Dermis microvascular lymphatic vessel endothelial cell (primary cell): ENCODE measurements around the gene SRMS. TPM values are rescaled to one million over a fixed set of nuclear protein-coding genes. Genes with fewer than 3 reads are reported as not detected.

Source experiments
- DNase-seq, 2 donors: peaks; one replicate each; pipeline versions ENCODE4 v3.0.0 to v3.0.0-alpha.2; 2010; ENCODE audit warnings: low read depth in 2 of 2
- total RNA-seq: library from RNA; depleted of rRNA; stranded (reverse); fragments of >200 nt; gene quantifications from 2 replicates; pipeline ENCODE4 v1.2.1, GENCODE V29; 2014

The SRMS gene
- total RNA-seq = not detected in 2 replicates

GRCh38 chr20:63547725-63548480, at the start of gene SRMS:
TSS of gene SRMS (minus strand) at chr20:63547749. CDS start at chr20:63547463, 286 bp downstream.
- no peak for DNase-seq

- no peak for DNase-seq
Observed at GRCh38 chr20:63596423-63596822, 48.9 kb upstream of the SRMS start.

- no peak for DNase-seq
Observed at GRCh38 chr20:63595416-63596127, 48.0 kb upstream of the SRMS start.

DNA sequence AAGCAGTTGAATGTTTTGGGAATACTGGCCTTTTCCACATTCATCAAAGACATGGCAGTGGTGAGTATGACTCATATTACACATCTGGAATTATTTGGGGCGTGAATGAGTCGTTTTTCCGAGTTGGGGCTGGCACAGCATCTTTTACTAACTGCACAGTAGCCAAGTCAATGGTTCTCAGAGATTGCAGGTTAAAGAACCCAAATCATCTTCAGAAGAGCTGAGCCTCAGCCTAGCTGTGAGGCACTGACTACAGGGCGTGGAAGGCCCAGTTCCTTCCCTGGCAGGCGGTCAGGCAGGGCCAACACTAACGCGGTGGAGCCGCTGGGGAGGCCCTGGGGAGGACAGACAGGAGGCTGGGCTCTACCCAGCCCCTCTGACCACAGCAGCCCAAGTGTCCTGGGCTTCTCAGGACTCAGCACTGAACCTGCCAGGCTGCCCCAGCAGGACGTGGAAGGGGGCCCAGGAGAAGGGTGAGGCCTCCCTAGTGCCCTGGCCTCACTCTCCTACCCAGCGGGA, 46.6 kb upstream of the SRMS start:
- DNase-seq = no peak

- DNase-seq = no peak
Observed at GRCh38 chr20:63592661-63593060, 45.1 kb upstream of the SRMS start.

DNA sequence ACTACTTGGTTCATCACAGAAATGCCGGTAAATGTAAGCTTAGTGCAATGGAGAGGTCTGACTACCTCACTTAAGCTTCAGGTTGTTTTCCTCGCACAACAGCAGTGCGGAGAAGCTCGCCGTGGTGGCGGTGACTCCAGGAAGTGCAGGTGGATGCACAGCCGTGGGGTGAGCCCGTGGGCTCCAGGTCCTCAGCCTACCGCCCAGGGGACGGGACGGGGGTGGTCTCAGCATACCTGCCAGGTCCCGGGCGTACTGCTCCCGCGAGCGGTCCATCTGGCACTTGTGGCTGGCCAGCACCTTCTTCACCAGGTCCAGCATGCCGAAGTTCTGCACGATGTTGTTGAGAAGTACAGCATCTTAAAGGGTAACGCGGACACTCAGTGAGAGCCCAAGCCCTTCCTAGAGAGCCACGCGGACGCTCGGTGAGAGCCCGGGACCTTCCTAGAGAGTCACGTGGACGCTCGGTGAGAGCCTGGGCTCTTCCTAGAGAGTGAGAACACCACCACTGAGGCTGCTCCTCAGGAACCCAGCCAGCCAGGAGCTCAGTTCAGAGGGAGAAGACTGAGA, 44.3 kb upstream of the SRMS start:
- DNase-seq = no peak

DNA sequence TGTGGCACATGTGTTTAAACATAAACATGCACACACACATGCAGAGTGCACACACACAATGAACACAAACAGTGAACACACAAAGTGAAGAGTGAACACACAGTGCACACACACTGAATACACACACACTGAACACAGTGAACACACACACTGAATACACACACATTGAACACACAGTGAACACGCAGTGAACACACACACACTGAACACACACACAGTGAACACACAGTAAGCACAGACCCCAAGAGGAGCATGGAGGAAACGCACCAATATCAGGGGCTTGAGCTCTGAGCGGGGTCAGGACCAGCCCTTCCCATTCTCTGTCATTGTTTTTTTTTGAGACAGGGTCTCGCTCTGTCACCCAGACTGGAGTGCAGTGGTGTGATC, 43.6 kb upstream of the SRMS start:
- no peak for DNase-seq

DNA sequence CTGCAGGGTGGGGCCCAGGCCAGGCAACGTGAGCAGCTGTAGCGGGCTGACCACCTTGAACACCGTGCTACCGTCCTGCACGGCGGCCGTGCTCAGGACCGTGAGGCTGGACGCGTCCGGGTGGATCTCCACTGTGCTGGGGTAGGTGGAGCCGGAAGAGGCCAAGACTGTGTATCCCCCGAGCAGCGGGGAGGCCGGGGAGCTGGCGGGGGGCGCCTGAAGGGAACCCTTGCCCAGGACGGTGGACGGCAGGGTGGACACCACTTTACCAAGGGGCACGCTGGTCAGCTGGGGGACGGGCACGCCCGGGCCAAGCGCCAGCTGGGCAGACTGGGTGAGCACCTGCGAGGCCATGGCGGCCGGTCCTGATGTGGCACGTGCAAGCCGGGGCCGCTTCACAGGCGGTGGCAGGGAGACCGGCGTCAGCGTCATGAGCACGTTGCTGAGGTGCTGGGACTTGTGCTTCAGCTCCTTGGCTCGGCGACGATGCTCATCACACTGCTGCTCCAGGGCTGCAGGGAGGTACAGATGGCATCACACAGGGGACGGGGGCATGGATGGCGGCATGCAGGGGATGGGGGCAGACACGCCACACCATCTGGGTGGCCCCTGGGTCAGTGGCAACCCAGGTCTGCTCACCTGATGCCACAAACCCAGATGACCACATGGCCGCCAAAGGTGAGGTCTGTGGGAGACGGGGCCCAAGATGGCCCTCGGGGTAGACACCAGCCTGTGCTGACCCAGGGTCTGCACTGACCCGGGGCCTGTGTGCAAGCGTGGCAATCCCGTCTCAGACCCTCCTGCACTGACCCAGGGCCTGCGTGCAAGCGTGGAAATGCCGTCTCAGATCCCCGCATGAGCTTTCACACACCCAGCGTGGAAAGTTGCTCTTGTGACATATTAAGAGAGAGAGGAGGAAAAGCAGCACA, 42.9 kb upstream of the SRMS start:
- no peak for DNase-seq

- no peak for DNase-seq
Observed at GRCh38 chr20:63589261-63590217, 42.0 kb upstream of the SRMS start.

GRCh38 chr20:63588641-63589041, 41.1 kb upstream of the SRMS start:
- no peak for DNase-seq

DNA sequence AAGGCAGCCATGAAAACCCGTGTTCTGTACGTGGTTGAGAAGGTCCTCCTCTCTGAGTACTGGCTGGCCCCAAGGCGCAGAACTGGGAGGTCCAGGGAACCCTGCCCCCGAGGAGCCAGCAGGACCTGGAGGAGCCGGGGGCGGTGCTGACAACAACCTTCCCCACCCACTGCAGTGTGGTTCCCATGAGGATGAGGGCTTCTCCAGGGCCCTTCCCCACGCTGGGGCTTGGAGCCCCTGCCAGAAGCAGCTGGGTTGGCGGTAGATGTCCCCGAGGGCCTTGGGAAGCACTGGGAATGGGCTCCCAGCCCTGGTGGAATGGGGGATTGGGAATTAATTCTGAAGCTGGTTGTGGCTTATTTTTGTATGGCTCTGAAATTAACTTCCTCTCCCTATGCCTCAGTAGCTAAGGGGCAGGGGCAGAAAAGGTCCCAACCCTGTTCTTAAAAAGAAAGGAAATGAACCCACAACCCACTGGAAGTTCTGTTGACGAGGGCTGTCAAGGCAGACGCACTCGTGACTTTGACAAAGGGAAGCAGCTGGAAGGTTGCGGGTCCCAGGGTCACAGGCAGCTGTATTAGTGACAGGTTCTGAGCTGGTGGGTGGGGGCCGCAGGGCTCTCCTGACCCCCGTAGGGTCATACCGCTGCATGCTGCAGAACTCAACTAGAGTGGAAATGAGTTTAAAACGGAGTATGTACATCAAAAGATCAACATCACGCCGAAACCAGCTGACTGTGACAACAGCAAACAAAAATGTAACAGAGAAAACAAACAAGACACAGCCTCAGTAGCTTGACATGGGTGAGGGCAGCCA, 40.4 kb upstream of the SRMS start:
- DNase-seq = peak; percentile 29 to 32

DNA sequence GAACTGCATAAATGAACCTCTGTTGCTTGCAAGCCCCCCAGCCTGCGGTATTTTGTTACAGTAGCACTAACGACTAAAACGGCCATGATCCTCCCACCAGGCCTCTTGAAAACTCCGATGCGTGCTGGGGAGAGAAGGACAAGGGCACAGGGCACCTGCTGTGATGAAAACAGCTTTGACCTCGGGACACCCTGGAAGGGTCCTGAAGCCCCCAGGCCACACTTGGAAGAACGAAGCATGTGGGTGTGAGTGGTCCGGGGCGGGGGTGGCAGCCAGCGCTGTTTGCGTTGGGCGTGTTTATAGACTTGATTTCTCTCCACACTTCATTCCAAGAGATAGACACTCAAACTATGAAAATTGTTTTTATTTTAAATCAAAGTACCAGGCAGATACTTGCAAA, 39.7 kb upstream of the SRMS start:
- no peak for DNase-seq

- no peak for DNase-seq
Observed at GRCh38 chr20:63586797-63587196, 39.2 kb upstream of the SRMS start.

DNA sequence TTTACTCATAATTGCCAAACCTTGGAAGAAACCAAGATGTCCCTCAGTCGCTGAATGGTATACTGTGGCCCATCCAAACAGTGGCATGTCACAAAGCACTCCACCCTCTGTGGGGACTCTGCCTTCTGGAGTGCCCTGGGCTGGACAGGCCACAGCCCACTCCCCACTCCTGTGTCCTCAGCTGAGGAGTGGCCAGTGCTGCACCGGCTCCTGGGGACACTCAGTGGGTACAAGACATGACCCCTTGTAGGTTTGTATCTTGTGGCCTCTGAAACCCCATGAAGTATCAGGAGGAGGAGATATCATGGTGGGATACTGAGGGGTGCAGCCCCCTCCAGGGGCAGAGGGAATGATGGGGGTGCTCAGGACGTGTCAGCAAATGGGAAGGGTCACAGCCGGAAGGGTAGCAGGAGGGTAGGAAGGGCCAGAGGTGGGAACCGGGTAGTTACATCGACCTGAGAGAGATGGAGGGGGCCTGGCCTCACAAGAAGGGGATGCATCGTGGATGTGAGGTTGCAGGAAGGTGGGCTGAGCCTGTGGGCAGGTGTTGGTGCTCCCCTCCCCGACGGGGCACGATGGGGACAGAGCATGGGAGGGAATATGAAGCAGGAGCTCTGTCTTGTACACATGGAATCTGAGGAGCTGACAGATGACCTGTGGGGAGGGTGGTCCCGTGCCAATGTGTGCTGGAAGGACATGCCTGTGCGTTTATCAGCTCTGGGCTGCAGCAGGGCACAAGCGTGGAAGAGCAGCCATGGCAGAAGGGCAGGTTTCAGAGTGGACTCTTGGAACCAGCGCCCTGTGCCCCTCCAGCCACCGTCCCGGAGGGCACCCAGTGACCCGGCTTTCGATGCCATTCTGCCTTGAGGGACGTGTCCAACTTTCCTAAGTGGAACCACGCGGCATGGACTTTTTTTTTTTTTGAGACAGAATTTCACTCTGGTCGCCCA, 38.3 kb upstream of the SRMS start:
- DNase-seq = no peak

DNA sequence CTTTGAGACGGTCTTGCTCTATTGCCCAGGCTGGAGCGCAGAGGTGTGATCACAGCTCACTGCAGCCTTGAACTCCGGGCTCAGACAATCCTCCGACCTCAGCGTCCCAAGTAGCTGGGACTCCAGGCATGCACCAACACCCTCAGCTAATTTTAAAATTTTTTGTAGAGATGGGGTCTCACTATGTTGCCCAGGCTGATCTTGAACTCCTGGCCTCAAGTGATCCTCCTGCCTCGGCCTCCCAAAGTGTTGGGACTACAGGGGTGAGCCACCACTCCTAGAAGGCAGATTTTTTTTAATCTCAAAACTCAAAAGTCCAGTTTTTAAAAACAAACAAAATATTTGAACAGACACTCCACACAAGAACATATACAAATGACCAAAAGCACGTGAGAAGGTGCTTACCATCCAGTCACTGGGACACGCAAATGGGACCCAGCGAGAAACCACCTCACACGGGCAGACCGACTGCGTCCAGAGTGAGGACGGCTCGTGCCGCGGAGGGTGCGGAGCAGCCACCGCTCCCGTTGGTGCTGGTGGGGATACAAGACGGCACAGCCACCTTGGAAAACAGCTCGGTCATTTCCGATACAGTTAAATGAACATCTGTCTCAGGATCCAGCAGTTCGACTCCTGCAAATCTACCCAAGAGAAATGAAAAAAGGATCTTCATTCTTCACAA, 35.0 kb upstream of the SRMS start:
- DNase-seq = no peak

DNA sequence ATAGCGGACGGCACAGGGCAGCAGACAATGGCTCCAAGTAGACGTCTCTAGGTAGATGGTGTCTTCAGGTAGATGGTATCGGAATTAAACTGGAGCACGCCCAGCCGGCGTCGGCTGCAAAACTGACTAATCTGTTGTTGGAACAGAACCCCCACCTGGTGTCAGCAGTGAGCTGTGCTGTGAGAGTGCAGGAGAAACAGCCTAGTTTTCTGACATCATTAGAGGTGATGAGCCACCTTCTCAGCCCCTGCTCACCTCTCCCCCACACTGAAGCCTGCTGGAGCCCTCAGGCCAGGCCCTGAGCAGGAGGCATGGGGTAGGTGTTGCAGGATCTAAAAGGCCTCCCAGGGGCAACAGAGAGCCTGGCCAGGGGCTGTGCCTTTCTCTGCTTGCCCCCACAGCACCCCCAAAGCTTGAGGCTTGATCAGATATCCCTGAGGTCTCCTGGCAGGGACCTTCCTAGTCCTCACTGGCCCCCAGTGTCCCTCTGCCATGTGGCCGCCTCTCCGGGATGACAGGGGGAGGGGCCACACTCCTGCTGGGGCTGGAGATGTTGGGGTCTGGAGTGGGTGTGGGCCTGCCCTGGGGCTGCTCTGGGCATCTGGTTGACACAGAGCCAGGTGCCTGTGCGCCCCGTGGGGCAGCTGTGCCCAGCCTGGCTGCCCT, 33.4 kb upstream of the SRMS start:
- peak; percentile 42 to 58 for DNase-seq
